ENCODE measurements around the gene MS4A2.
"Not testable (repeated sequence)": the region's sequence is repeated elsewhere in the genome, so short reads cannot be mapped to it uniquely, and the experiment has no call there.

The MS4A2 gene

GRCh38 chr11:60104471-60105115 is 16.1 kb downstream of the MS4A2 start:
- DNase-seq = not testable (repeated sequence)

- not testable (repeated sequence) for DNase-seq
These were observed 20.2 kb downstream of the MS4A2 start for GRCh38 chr11:60108631-60109030.

- DNase-seq = no peak
These were observed 23.3 kb downstream of the MS4A2 start for GRCh38 chr11:60111793-60112192.

DNA sequence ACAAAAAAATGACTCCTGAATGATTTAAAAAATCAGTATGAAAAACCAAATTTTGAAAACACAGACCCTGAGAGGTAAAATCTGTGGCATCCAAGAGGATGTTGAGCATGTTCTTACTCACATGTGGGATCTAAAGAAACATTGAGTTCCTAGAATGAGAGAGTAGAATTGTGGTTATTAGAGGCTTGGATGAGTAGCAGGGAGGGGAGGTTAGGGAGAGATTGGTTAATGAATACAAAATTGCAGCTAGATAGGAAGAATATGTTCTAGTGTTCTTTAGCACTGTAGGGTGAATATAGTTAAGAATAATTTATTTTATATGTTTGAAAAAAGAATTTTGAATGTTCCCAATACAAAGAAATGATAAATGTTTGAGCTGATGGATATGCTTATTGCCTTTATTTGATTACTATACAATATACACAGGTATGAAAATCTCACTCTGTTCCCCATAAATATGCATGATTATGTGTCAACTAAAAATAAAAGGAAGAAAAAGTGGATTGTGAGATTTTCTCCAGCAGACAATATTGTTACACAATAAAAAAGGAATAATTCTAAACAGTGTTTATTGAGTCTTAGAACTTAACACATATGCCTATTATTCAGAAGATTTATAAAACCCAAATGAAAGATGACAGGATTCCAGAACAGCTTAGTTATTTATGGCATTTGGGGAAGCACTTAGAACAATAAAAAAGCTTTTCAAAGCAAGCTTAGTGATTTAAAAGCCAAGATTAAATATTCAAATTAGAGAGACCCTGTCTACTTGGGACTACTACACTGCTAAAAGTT is 28.7 kb downstream of the MS4A2 start:
- no peak for DNase-seq

DNA sequence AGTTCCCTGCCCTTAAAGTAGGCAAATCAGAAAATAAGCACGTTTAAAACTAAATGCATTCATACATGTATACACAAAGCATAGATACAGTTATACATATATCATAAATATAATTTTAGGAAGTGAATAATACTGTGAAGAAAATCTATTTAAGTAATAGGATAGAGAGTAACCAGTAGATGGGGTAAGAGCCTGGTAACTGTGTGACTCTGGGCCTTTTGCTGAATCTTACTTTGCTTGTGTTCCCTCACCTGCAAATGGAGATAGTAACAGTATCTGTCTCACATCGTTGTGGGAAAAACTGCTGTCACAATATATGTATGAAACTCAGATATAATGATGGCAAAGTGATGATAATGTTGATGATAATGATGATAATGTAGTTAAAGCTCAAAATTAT is 29.9 kb downstream of the MS4A2 start:
- no peak for DNase-seq

- DNase-seq = no peak
These were observed 31.2 kb downstream of the MS4A2 start for GRCh38 chr11:60119710-60120109.

DNA sequence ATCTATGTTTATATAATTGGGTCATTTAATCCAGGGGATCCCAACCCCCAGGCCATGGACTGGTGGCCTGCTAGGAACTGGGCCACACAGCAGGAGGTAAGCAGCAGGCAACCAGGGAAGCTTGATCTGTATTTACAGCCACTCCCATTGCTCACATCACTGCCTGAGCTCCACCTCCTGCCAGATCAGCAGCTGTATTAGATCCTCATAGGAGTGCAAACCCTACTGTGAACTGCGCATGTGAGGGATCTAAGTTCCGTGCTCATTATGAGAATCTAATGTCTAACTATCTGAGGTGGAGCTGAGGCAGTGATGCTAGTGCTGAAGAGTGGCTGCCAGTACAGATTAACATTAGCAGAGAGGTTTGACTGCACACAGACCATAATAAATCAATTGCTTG is 32.8 kb downstream of the MS4A2 start:
- no peak for DNase-seq

GRCh38 chr11:60122414-60123036 is 34.1 kb downstream of the MS4A2 start:
- DNase-seq = no peak

- DNase-seq = no peak
These were observed 36.5 kb downstream of the MS4A2 start for GRCh38 chr11:60124802-60125432.

DNA sequence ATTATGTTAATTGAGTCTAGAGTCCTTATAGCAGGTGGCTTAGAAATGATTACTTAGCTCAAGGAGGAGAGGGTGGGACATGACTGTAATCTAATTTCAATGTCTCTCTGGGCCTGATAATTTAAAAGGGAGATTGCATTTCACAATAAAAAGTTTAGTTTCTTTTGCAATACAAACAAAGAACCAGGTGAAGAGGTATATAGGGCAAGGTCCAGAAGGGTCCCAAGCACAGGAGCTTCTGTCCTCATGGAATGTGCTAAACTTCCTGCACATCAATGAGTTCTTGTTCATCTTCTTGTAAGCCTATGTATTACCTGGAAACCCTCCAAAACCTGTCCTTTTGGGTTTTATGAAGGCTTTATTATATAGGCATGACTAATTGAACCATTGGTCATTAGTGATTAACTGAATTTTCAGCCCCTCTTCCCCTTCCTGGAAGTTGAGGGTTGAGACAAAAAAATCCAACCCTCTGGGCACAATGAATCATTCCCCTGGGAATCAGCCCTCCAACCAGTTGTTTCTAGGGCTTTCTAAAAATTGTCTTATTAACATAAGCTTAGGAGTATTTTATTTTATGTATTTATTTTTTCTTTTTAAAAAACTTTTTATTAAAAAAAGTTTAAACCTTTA is 37.6 kb downstream of the MS4A2 start:
- DNase-seq = no peak

GRCh38 chr11:60127311-60127811 is 38.9 kb downstream of the MS4A2 start:
- no peak for DNase-seq

GRCh38 chr11:60128376-60128775 is 39.9 kb downstream of the MS4A2 start:
- DNase-seq = no peak

- DNase-seq = not testable (repeated sequence)
These were observed 40.4 kb downstream of the MS4A2 start for GRCh38 chr11:60128866-60129265.

DNA sequence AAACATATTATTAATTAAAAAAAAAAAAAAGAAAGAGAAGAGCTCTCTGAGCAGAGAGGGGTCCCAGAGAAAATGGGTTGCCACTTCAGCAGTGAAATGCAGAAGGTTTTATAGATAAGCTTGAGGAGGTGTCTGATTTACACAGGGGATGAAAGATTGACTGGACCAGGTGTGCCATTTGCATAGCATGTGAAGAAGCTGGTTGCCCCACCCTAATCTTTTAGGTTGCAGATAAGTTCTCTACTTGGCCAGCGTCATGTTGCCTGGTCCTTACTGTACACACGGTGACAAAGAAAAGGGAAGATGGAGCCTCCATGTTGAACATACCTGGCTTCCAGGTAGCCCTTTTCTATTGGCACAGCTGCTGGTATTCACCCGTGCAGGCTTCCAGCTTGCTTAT is 41.4 kb downstream of the MS4A2 start:
- no peak for DNase-seq

DNA sequence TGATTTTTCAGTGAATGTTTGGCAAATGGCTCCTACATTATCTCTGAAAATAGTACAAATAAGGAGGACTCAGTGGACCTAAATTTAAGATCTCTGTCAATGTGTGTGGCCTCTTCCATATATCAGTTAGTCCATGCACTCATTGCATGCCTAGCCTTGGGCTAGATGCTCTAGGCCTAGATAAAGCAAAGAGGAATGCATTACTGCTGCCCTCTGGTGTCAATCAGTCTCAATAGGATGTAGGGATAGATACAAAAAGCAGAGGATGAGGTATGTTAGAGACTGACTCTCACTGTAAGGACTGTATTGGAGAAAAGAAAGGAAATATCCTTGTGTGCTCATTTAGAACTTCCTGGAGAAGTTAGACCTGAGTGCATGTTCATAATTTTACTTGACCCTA is 42.0 kb downstream of the MS4A2 start:
- no peak for DNase-seq

DNA sequence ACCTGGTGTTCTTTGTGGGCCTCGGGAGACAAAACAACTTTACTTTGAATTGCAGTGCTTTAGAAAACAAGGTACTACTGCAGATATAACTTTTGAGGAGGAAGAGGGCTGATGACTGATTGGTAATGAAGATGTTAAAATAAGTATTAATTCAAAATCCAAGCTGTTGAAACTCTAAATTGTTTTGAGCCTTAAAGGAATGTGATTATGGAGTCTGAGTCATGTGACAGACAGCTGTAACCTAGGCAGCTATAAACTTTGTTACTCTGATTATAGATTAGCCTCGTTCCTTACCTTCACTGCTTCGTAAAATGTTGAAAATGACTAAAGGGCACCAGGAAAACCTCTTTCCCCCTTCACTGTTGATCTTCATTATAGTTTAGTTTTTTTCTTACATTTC is 43.4 kb downstream of the MS4A2 start:
- DNase-seq = no peak

GRCh38 chr11:60133917-60134316 is 45.5 kb downstream of the MS4A2 start:
- DNase-seq = no peak

DNA sequence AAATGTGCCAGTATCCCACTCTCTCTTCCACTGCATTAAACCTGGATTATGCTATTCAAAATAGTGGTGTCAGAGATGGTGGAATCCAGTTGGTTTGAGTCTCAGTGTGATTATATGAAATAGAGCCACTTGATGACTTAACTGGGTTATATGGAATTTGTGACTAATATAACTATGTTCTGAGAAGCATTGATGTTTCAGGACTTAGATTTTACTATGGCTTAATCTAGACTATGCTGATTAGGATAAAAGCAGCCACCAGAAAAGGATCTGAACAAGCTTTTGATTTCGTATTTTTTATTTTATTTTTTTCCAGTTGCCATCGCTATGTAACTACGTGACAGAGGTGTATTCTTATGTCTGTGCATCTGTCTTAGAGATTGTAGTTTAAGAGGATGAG is 55.3 kb downstream of the MS4A2 start:
- DNase-seq = no peak

DNA sequence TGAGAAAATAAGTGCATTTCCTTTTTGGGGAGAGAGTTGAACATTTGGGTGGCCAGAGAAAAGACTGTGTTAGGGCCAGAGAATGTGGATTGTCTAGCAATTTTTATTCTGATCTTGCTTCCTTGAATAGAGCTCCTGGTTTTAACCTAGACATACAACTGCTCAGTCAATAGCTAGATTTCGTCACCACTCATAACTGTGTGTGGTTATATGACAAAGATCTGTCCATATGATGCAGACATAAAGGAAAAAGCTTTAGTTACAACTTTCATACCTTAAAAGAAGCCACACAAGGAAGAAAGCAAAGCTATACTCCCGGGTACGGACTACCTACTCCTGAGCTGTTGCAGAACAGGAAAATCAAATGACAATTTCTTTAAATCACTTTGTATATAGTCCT is 57.2 kb downstream of the MS4A2 start:
- no peak for DNase-seq
